Hepatocyte (in vitro differentiated cells): ENCODE results near the gene PABPN1L. TPM values are rescaled to one million over a fixed set of nuclear protein-coding genes. Genes with fewer than 3 reads are reported as not detected.
A peak's percentile ranks its signal among the peaks of the same experiment; 100 is the strongest.

ENCODE experiments used
- DNase-seq: peaks from one replicate; pipeline ENCODE4 v3.0.0-alpha.2; 2016; ENCODE audit warnings: low spot score
- H2AFZ ChIP-seq: fragments of 200-600 bp; sonication (generic); 2 replicates; pipeline ENCODE4 v1.6.0; 2016; ENCODE audit warnings: antibody characterized with exemption, mild to moderate bottlenecking
- H3K27ac ChIP-seq: fragments of 200-600 bp; sonication (generic); 2 replicates; pipeline ENCODE4 v1.5.1; 2016; ENCODE audit warnings: mild to moderate bottlenecking
- H3K27me3 ChIP-seq: fragments of 200-600 bp; sonication (generic); 2 replicates; pipeline ENCODE4 v1.6.1; 2016
- H3K36me3 ChIP-seq: fragments of 200-600 bp; sonication (generic); replicated peaks from 2 replicates; pipeline ENCODE4 v1.5.1; 2016; ENCODE audit warnings: low read depth; ENCODE audit not compliant: insufficient read depth
- H3K4me1 ChIP-seq: fragments of 200-600 bp; sonication (generic); 2 replicates; pipeline ENCODE4 v1.5.1; 2016; ENCODE audit warnings: mild to moderate bottlenecking, moderate library complexity; ENCODE audit not compliant: insufficient read depth
- H3K4me2 ChIP-seq: fragments of 200-600 bp; sonication (generic); 2 replicates; pipeline ENCODE4 v1.6.0; 2016
- H3K4me3 ChIP-seq: fragments of 200-600 bp; sonication (generic); 2 replicates; pipeline ENCODE4 v1.5.1; 2016; ENCODE audit warnings: mild to moderate bottlenecking
- H3K79me2 ChIP-seq: fragments of 200-600 bp; sonication (generic); 2 replicates; pipeline ENCODE4 v1.6.0; 2017; ENCODE audit warnings: mild to moderate bottlenecking
- H3K9me2 ChIP-seq: fragments of 200-600 bp; sonication (generic); replicated peaks from 2 replicates; pipeline ENCODE4 v1.6.0; 2017; ENCODE audit warnings: mild to moderate bottlenecking; ENCODE audit not compliant: insufficient read depth
- H3K9me3 ChIP-seq: fragments of 200-600 bp; sonication (generic); 2 replicates; pipeline ENCODE4 v1.5.1; 2016; ENCODE audit warnings: low read depth, mild to moderate bottlenecking
- H4K20me1 ChIP-seq: fragments of 200-600 bp; sonication (generic); 2 replicates; pipeline ENCODE4 v1.6.0; 2016; ENCODE audit warnings: mild to moderate bottlenecking; ENCODE audit not compliant: insufficient read depth, poor library complexity, severe bottlenecking
- CTCF ChIP-seq: fragments of 200-600 bp; sonication (generic); IDR thresholded peaks from 2 replicates; pipeline ENCODE4 v1.5.1; 2016; ENCODE audit warnings: antibody characterized with exemption, mild to moderate bottlenecking; ENCODE audit not compliant: poor library complexity
- EZH2 ChIP-seq: fragments of 200-600 bp; sonication (generic); IDR thresholded peaks from 2 replicates; pipeline ENCODE4 v1.6.1; 2016; ENCODE audit warnings: antibody characterized with exemption, mild to moderate bottlenecking, borderline replicate concordance
- EZH2phosphoT487 ChIP-seq: fragments of 200-600 bp; sonication (generic); IDR thresholded peaks from one replicate; pipeline ENCODE4 v1.6.1; 2018; ENCODE audit warnings: antibody characterized with exemption, mild to moderate bottlenecking, low read depth, moderate library complexity; ENCODE audit not compliant: unreplicated experiment, severe bottlenecking
- WGBS: methylation state at CpG from one replicate; pipeline ENCODE4 v1.1.6; 2016; ENCODE audit warnings: low lambda C conversion rate; ENCODE audit errors: missing lambda C conversion rate; 5-methylcytosine and 5-hydroxymethylcytosine counted together
- polyA plus RNA-seq: library from polyadenylated mRNA; unstranded; fragments of >200 nt; fragmentation: Nextera tagmentation; extraction: Ambion mirVana; gene quantifications from 2 replicates; pipeline ENCODE4 v1.2.1, GENCODE V29; 2016
- total RNA-seq: library from RNA; depleted of rRNA; stranded (reverse); fragments of >200 nt; gene quantifications from 2 replicates; pipeline ENCODE4 v1.2.3, GENCODE V29; 2014

PABPN1L gene
- total and polyA plus RNA-seq, 2 experiments from 2014 or later, result not detected

- no peak for DNase-seq
- Histone ChIP-seq H3K9me3 (no peaks in the 10 kb centered on the region), H3K36me3 (no peaks in the 10 kb centered on the region), H3K79me2 (no peaks in the 10 kb centered on the region), H3K4me1 (no peaks in the 10 kb centered on the region), H3K27me3 (no peaks in the 10 kb centered on the region), H3K4me2 (no peak overlapping the region), H2AFZ (no peak overlapping the region), H3K4me3 (no peak overlapping the region), H3K27ac (no peak overlapping the region), H3K9me2 (no peaks in the 10 kb centered on the region), H4K20me1 (no peaks in the 10 kb centered on the region)
- WGBS, result 98% methylated on average over 13 of the region's 13 CpGs
- TF ChIP-seq CTCF (no peak), EZH2 (no peak), EZH2phosphoT487 (no peak)
Observed at GRCh38 chr16:88834670-88835069, 31.8 kb downstream of the PABPN1L start.

- 96% methylated on average over 12 of the region's 13 CpGs for WGBS
- Histone ChIP-seq H2AFZ (no peak overlapping the region), H3K36me3 (no peaks in the 10 kb centered on the region), H3K27me3 (no peaks in the 10 kb centered on the region), H4K20me1 (no peaks in the 10 kb centered on the region), H3K4me2 (no peak overlapping the region), H3K9me2 (no peaks in the 10 kb centered on the region), H3K4me3 (no peak overlapping the region), H3K27ac (no peak overlapping the region), H3K9me3 (no peaks in the 10 kb centered on the region), H3K4me1 (peaks cover 4% of the 10 kb centered on the region), H3K79me2 (no peaks in the 10 kb centered on the region)
- no peak for TF ChIP-seq EZH2
- no peak for TF ChIP-seq EZH2phosphoT487
- TF ChIP-seq CTCF, result no peak
- no peak for DNase-seq
Observed at GRCh38 chr16:88833086-88833485, 33.4 kb downstream of the PABPN1L start.

- Histone ChIP-seq H3K79me2 (no peaks in the 10 kb centered on the region), H3K4me3 (no peak overlapping the region), H2AFZ (no peak overlapping the region), H3K9me2 (no peaks in the 10 kb centered on the region), H3K9me3 (no peaks in the 10 kb centered on the region), H3K4me1 (peaks cover 4% of the 10 kb centered on the region), H3K36me3 (no peaks in the 10 kb centered on the region), H3K27me3 (no peaks in the 10 kb centered on the region), H4K20me1 (no peaks in the 10 kb centered on the region), H3K27ac (no peak overlapping the region), H3K4me2 (no peak overlapping the region)
- TF ChIP-seq CTCF (no peak), EZH2phosphoT487 (no peak), EZH2 (no peak)
- WGBS, result 66% methylated on average over 6 of the region's 13 CpGs
- no peak for DNase-seq
Observed at GRCh38 chr16:88831838-88832237, 34.6 kb downstream of the PABPN1L start.

GRCh38 chr16:88830783-88831182, 35.7 kb downstream of the PABPN1L start:
- no peak overlapping the region for H2AFZ ChIP-seq
- H3K9me3 ChIP-seq, result no peaks in the 10 kb centered on the region
- TF ChIP-seq EZH2 (no peak), EZH2phosphoT487 (no peak), CTCF (no peak)
- no peaks in the 10 kb centered on the region for H3K27me3 ChIP-seq
- peaks cover 4% of the 10 kb centered on the region for H3K4me1 ChIP-seq
- H3K9me2 ChIP-seq, result no peaks in the 10 kb centered on the region
- H3K79me2 ChIP-seq, result no peaks in the 10 kb centered on the region
- H3K36me3 ChIP-seq, result no peaks in the 10 kb centered on the region
- no peak overlapping the region for H3K4me3 ChIP-seq
- WGBS, result 92% methylated on average over 14 of the region's 14 CpGs
- no peak for DNase-seq
- no peak overlapping the region for H3K4me2 ChIP-seq
- no peaks in the 10 kb centered on the region for H4K20me1 ChIP-seq
- peak overlapping the region; percentile 90 for H3K27ac ChIP-seq
